K562 (cell line): Measurements from ENCODE around the gene SLFN14. TPM values are rescaled to one million over a fixed set of nuclear protein-coding genes. Genes with fewer than 3 reads are reported as not detected.
A peak's percentile ranks its signal among the peaks of the same experiment; 100 is the strongest.

Experiments
- ADNP ChIP-seq: fragments of 200-800 bp; sonication (Bioruptor generic); IDR thresholded peaks from 2 replicates; pipeline ENCODE4 v1.6.1; 2016; ENCODE audit warnings: missing genetic modification characterization, missing compliant biosample characterization
- ASH1L ChIP-seq: fragments of 450-650 bp; IDR thresholded peaks from 2 replicates; pipeline ENCODE4 v1.6.1; 2018; ENCODE audit warnings: borderline replicate concordance, mild to moderate bottlenecking, low read depth; ENCODE audit not compliant: partially characterized antibody
- ATF7 ChIP-seq: fragments of 450-650 bp; IDR thresholded peaks from 2 replicates; pipeline ENCODE4 v1.7.1; 2014; ENCODE audit warnings: mild to moderate bottlenecking, moderate library complexity
- FOXP1 ChIP-seq: sonication (generic); formaldehyde crosslinking; IDR thresholded peaks from 2 replicates; pipeline ENCODE4 v1.8.0; 2022; ENCODE audit warnings: mild to moderate bottlenecking, missing genetic modification reagents
- IFI16 ChIP-seq: fragments of 250-450 bp; sonication (Bioruptor Pico); IDR thresholded peaks from 2 replicates; pipeline ENCODE4 v2.1.2; 2022; ENCODE audit warnings: mild to moderate bottlenecking, inconsistent platforms
- KDM5B ChIP-seq: fragments of 200-600 bp; sonication (generic); IDR thresholded peaks from 2 replicates; pipeline ENCODE4 v1.6.1; 2012; ENCODE audit warnings: low read depth, mild to moderate bottlenecking, moderate library complexity, low read length, control low read depth, inconsistent platforms; ENCODE audit not compliant: insufficient replicate concordance
- MCM7 ChIP-seq, 2 experiments: fragments of 450-650 bp; IDR thresholded peaks; 2 replicates each; pipeline ENCODE4 v1.6.1; 2016 to 2018
- MYNN ChIP-seq, 2 experiments: sonication (generic); formaldehyde crosslinking in 1 of 2; IDR thresholded peaks; 2 replicates each; pipeline versions ENCODE4 v1.5.0 to v1.6.1; 2016 to 2020; ENCODE audit warnings: antibody characterized with exemption in 1 of 2, missing genetic modification reagents in 1 of 2
- PURB ChIP-seq: sonication (generic); formaldehyde crosslinking; IDR thresholded peaks from 2 replicates; pipeline ENCODE4 v1.9.0; 2021; ENCODE audit warnings: low read depth, mild to moderate bottlenecking, missing genetic modification reagents
- STAG1 ChIP-seq: sonication (generic); formaldehyde crosslinking; IDR thresholded peaks from 2 replicates; pipeline ENCODE4 v1.5.0; 2020; ENCODE audit warnings: missing genetic modification reagents, borderline replicate concordance
- TBL1XR1 ChIP-seq, 2 experiments: IDR thresholded peaks; 2 replicates each; pipeline ENCODE4 v1.6.1; 2012; ENCODE audit warnings: improper control_type of control experiment in 2 of 2, low read length in 2 of 2, mild to moderate bottlenecking in 1 of 2
- USF2 ChIP-seq: sonication (generic); formaldehyde crosslinking; IDR thresholded peaks from 2 replicates; pipeline ENCODE4 v1.5.0; 2020; ENCODE audit warnings: missing genetic modification reagents
- YBX1 ChIP-seq: fragments of 450-650 bp; IDR thresholded peaks from 2 replicates; pipeline ENCODE4 v1.7.1; 2016; ENCODE audit warnings: mild to moderate bottlenecking
- ZBTB43 ChIP-seq: sonication (generic); formaldehyde crosslinking; IDR thresholded peaks from 2 replicates; pipeline ENCODE4 v1.8.0; 2023; ENCODE audit warnings: mild to moderate bottlenecking, missing genetic modification reagents
- ZBTB49 ChIP-seq: sonication (generic); formaldehyde crosslinking; IDR thresholded peaks from 2 replicates; pipeline ENCODE4 v1.8.0; 2022; ENCODE audit warnings: missing genetic modification reagents, mild to moderate bottlenecking, borderline replicate concordance
- ZNF143 ChIP-seq: sonication (generic); formaldehyde crosslinking; IDR thresholded peaks from 2 replicates; pipeline ENCODE4 v1.9.0; 2022; ENCODE audit warnings: mild to moderate bottlenecking, missing genetic modification reagents
- ZNF146 ChIP-seq: IDR thresholded peaks from one replicate; pipeline ENCODE4 v1.6.1; 2018; ENCODE audit warnings: missing compliant biosample characterization; ENCODE audit not compliant: unreplicated experiment
- ZNF354B ChIP-seq: fragments of 250-450 bp; sonication (Bioruptor Pico); IDR thresholded peaks from 2 replicates; pipeline ENCODE4 v1.4.0; 2020
- ZNF511 ChIP-seq: sonication (generic); formaldehyde crosslinking; IDR thresholded peaks from 2 replicates; pipeline ENCODE4 v1.8.0; 2022; ENCODE audit warnings: mild to moderate bottlenecking, missing genetic modification reagents
- ZNF644 ChIP-seq: fragments of 200-800 bp; sonication (Bioruptor generic); IDR thresholded peaks from 2 replicates; pipeline ENCODE4 v1.6.1; 2016; ENCODE audit warnings: low read depth, missing genetic modification characterization, missing compliant biosample characterization
- ZNF696 ChIP-seq: fragments of 250-450 bp; sonication (Bioruptor Pico); conservative IDR thresholded peaks from 2 replicates; pipeline ENCODE4 v1.4.0; 2020; ENCODE audit warnings: mild to moderate bottlenecking, moderate library complexity
- ZNF79 ChIP-seq: fragments of 250-450 bp; sonication (Bioruptor Pico); IDR thresholded peaks from 2 replicates; pipeline ENCODE4 v1.4.0; 2020; ENCODE audit warnings: low read depth, mild to moderate bottlenecking, moderate library complexity
- polyA plus RNA-seq, 8 experiments: library from polyadenylated mRNA; depleted of rRNA in 4 of 8; stranded (reverse) in 5 of 8; unstranded in 3 of 8; fragments of >200 nt; fragmentation: Nextera tagmentation in 2 of 8; fragmentation: Illumina TruSeq in 1 of 8; extraction: Ambion mirVana in 2 of 8; extraction: Trizol in 1 of 8; gene quantifications; 2 replicates each; pipeline versions ENCODE4 v1.2.1 to v1.2.3, GENCODE V29; 2011 to 2014; ENCODE audit warnings: inconsistent platforms in 1 of 8, missing spikeins in 1 of 8
- total RNA-seq, 7 experiments: library from RNA; depleted of rRNA in 6 of 7; stranded (reverse); fragments of >200 nt in 6 of 7; fragmentation: Illumina TruSeq in 2 of 7; extraction: Trizol in 2 of 7; gene quantifications; 2 replicates each; pipeline versions ENCODE4 v1.2.1 to v1.2.3, GENCODE V29; 2011 to 2021; ENCODE audit warnings: low replicate concordance in 1 of 7

The SLFN14 gene
- total and polyA plus RNA-seq, 9 of the 15 experiments (the other 6 are each of a cell fraction or from before 2014, with no cell fraction given) = 1.3 to 4.3 (median 3.1) TPM

- TF ChIP-seq ZBTB49 (CRISPR knock-in tag) (no peak; the same call in 1 of the 2 replicates), ZNF354B (CRISPR knock-in tag) (no peak), KDM5B (peak; percentile 59), USF2 (CRISPR knock-in tag) (no peak), ZNF146 (CRISPR knock-in tag) (no peak), ZNF79 (CRISPR knock-in tag) (no peak), ATF7 (peak; percentile 99), ZNF644 (tag) (no peak), IFI16 (no peak), FOXP1 (CRISPR knock-in tag) (peak; percentile 60; the same call in 1 of the 2 replicates), STAG1 (no peak), TBL1XR1 (IDR thresholded peaks at IDR 0.05; ENCODE audit: low read length in 2 of 2) (peak; percentile 65 to 100; a peak in 3 of 4 replicates), MCM7 (IDR thresholded peaks at IDR 0.05) (0 out of 4 replicates have a peak, but pooled peaks of 1 of the 2 experiments have one; percentile 34), ASH1L (no peak), ZNF143 (CRISPR knock-in tag) (no peak), ADNP (tag) (no peak), MYNN (IDR thresholded peaks at IDR 0.05) (peak; percentile 40; the same call in 1 of the 2 replicates), MYNN (CRISPR knock-in tag; IDR thresholded peaks at IDR 0.05) (no peak), ZBTB43 (CRISPR knock-in tag) (0 out of 2 replicates have a peak, but pooled peaks have one; percentile 59), YBX1 (no peak), ZNF696 (CRISPR knock-in tag) (no peak), ZNF511 (CRISPR knock-in tag) (peak; percentile 65; the same call in 1 of the 2 replicates), PURB (no peak)
Measured at GRCh38 chr17:35587074-35587961, 26.7 kb upstream of the SLFN14 start, which contains the start of gene AP2B1 (continued).
